C1 segment of cervical spinal cord (tissue), 14 donors: ENCODE results near the gene SRGAP3.

Source experiments
- DNase-seq, 14 donors: peaks; one replicate each; lab custom pipeline; 2025; lab: John Stamatoyannopoulos, UW

Gene SRGAP3

DNA sequence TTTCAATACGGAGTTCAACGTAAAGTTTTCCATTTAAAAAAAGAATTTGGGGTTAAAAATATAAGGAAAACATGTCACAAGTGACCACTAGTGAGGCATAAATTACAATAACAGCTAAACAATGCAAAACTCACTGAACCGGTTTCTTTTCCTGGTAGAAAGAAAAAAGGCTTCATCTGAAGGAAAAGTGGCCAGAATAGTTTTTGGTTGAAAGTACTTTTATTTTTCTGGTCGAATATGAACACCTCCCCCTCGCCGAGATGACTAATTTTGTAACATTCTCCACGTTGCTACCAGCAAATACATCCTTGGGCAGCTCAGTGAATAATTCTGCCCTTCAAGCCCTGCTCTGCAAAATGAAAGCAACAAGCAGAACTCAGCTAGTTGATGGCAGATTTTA is 3.9 kb upstream of the SRGAP3 start:
- DNase-seq, result no peak

DNA sequence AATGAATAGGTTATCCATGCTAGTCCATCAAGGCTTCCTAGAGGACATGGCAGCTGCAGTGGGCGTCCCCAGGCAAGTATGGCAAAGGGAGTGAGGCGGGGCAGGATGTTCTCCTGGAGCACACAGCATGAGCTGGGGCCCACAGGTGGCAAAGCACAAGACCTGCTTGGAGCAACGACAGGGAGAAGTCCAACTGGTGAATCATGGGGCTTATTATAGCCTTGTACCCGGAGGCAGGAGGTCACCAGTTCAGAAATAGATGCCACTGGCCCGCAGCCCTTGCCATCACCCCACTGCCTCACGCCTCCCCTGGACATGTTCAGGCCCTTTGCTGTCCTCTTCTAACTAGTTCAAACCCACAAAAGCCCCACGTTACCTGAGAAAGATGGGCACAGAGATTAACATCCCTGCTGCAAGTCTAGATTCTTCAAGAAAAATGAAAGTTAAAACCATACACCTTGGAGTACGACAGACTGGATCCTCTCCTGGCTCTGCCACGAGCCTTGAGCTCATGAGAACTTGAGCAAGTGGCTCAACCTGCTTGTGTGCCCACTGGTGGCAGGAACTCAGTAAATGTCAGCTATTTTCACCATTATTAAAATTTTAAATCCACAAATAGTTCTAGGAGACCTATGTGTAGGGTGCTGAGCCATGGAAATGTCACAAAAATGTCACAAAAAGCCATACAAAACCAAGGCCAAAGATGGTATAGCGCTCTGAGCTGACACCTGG is 1.8 kb upstream of the SRGAP3 start:
- peak in 1 of 14 donors; percentile 55 for DNase-seq

DNA sequence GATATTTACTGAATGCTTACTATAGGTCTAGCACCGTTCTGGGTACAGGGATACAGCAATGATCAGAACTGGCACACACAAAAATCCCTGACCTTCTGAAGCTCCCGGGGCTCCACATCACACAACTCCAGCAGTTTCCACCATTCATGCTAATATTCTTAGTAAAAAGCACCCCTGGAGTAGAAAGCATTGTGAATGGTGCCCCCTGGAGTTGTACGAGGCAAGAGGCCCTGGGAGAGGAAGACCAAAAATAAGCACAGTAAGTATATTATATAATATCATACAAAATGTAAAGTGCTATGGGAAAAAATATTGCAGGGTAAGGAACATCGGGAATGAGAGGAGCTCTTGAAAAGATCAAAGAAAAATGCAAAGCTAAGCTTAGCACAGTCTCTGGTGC is 790 bp upstream of the SRGAP3 start:
- peak in 2 of 14 donors; percentile 35 to 37 for DNase-seq

DNA sequence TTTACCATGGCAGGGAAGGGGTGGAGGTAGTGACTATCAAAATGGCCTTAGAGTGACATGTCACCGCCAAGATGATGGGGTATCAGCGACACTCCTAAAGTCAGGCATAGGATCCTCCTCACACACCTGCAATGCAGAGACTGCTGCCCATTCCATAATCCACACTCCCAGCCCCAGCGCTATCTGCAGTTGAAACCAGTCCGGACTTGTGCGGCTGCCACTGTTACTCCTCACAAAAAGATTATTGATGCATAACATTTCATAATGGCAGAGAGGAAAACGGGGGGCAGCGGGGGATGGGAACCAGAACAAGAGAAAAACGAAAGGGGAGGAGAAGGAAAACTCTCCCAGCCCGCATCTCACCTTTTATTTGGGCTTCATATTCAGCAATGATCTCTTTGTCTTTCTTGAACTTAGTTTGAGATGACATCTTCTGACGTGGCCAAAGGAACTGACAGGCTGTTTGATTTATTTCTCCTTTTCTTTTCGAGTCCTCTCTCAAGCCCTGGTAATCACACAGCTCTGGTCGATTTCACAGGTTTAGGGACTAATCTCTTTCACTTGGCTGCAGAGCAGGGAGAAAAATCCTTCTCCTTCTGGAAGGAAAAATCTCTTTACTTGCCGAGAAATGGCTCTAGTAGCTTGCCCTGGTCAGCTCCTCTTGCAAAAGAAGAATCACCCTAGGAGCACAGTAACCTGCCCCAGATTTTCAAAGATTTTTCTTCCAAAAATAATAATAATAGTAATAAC is 749 bp downstream of the SRGAP3 start:
- DNase-seq, result peak in 7 of 14 donors; percentile 19 to 71 (median 37)

DNA sequence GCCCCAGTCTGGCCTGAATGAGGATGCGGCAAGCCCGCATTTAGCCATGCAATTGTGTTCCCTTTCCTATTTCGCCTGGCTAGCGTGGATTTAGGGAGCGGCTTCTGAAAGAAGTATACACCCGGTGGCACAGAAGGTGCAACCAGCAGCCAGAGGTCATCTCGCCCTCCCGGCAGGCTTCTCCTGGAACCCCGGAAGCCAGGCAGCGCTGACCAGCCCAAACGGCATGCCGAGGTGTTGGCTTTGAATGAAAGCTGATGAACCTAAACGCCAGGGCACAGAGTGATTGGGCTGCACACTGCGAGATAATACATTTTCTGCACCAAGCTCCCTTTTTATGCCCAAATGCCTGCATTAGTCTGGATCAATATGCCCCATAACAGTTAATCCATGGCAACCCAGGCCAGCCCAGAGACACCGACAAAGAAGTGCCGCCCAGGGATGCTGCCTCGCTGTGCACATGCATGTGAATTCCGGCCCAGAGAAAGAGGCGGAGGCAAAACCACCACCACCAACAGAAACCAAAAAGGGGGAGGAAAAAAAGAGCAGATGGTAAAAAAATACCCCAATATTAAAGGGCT is 1.4 kb downstream of the SRGAP3 start:
- DNase-seq, result peak in 4 of 14 donors; percentile 35 to 71 (median 57)

DNA sequence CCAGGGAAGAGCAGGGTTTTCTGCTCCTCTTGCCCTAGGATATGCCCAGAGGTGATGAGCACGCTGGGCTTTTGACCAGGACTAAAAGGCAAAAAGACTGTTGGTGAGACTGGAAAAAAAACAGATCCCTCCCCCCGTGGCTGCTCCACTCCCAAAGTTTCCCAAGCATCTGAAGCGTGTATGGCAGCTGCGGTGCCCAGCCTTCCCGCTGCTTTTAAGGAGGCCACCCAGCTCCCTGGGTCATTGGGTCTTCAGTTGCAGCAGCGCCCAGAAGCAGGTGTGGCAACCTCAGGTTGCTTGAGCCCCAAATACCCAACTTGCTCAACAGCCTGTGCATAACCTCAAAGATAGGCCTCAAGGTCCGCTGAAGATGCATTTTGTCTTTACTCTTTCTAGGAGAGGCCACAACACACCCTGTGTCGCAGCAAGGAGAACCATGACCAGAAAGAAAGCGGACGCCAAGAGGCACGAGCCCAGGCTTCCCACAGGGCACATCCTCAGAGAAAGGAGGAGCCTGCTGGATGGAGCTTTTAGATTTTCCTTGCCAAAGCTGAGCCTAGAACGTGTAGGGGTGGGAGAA is 2.0 kb downstream of the SRGAP3 start:
- DNase-seq, result peak in 5 of 14 donors; percentile 34 to 78 (median 57)

DNA sequence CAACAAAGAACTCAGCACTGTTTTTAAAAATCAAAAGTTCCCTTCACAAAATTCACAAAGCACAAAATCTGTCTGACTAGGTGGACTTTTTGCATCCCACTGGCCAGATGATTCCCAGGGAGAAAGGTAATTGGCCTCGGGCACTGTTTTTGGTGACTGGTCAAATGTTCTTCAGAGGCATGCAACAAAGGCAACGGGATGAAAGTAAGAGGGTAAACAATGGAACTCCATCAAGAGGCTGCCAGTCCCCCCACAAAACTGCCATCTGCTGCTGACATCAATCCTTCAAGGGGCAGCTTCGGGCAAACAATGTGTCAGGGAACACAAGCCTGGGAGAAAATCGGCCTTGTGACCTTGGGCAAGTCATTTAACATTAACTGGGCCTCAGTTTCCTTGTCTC is 3.3 kb downstream of the SRGAP3 start:
- DNase-seq, result no peak

DNA sequence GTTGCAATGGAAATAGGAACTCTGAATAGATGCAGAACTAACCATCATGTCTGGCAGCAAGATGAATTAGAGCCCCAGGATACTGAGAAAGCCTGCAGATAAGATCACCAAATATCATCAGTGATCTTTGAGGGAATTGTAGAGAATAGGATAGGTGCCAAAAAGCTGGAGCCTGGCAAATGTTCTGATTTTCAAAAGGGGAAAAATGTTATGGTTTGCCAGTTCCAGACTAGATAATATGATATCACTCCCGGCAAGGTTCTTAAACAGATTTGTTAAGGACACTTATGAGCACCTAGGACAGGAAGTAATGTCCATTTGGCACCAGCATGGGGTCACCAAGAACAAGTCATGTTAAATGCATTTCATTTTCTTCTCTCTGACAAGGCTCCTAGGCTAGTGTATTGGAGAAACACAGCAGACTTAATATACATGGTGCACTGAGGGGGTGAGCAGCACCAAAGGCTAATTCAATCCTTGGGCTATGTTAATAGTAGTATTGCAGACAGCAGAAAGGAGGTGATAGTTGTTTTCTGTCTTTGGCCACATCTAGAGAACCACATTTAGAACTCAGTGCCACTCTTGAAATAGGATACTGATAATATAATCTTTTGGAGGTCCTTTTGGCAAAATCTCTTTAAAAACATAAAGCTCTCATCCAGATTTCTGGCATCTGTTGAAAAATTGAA is 4.8 kb downstream of the SRGAP3 start:
- DNase-seq, result no peak

DNA sequence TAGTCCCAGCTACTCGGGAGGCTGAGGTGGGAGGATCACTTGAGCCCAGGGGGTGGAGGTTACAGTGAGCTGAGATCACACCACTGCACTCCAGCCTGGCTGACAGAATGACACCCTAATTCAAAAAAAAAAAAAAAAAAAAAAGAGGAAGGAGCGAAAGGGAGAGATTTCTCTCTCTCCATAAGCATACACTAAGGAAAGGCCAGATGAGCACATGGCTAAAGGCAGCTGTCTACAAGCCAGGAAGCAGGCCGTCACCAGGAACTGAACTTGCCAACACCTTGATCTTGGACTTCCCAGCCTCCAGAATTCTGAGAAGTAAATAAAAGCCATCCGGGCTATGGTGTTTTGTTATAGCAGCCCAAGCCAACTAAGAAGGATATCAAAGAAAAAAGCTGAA is 7.5 kb downstream of the SRGAP3 start:
- no peak for DNase-seq

DNA sequence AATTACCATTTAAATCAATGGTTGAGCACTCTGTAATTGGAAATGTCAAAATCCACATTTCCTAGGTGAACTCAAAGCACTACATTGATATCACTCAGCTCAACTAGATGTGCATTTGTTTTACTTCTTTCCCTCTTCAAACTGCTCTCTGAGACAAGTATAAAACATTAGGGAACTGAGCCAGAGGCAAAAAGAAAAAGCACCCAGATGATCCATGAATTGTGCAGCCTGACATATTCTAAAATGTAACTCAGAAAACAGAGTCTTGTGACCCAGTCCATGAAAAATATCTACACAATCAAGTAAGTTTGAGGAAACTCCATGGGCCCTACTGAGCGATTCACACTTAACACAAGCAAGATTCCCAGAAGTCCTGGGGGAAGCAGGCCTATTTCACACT is 9.8 kb downstream of the SRGAP3 start:
- DNase-seq, result no peak

DNA sequence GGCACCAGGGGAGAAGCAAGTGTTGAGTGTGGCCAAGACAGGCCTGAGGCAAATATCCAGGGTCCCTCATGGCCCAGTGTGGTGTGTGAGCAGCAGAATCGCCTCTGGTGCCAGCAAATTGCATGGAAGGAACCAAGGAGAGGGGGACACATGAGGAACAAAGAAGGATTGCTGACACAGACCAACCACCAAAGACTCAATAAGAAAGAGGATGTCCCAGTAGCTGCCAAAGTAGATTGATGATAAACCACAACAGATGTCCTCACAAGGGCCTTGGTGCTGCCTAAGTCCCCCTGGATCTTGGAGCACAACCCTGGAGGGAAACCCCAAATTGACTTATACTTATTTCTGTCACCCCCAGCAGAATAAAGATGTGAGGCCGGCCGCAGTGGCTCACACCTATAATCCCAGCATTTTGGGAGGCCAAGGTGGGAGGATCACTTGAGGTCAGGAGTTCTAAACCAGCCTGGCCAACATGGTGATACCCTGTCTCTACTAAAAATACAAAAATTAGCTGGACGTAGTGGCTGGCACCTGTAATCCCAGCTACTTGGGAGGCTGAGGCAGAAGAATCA is 10.6 kb downstream of the SRGAP3 start:
- DNase-seq, result no peak

DNA sequence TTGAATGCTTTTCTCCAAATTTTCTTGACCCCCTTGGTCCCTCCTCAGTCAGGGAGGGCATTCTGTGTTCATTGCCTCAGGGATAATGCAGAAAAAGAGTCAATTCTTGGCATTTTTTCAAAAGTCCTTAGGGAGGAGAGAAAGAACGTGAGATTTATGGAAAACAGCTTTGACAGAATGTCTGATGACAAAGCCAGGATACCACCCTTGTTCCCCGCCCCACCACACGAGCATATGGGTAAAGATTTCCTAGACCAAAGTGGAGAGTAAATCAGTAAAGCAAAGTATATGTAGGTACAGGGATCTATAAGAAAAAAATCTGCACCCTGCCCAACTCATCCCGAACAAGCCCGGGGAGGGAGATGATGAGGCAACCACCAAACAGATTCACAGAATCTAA is 11.2 kb downstream of the SRGAP3 start:
- DNase-seq, result no peak

DNA sequence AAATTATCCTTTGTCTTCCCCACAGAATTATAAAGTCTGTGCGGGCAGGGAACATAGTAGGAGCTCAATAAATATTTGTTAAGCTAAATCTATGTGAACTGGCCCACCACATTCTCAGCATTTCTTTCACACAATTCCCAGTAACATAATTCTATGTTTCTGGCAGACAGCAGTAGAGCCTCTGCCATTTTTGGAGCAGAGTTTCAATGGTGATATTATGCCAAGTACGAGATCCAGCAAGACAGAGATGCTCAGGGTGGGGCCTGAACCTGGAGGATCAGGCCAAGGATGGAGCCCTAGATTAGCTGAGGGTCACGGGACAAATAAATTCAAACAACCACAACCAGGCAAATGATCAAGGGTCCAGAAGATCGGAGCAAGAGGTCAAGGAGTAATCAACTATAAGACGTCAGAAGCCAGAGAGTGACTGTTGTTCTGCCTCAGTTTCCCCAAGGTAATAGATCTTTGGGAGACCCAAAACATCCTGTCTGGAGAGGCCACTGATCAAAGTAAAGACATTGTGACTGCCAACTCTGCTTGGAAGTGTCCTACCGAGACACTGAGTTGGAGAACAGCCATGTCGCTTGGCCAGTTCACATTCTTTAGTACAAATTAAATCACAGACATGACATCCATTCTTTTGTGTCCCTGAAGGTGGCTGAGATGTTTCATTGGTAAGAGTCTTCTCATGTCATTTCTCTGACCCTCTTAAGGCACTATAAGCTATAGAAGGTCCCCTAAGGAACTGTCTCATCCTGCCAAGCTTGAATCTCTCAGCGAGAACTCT is 15.4 kb downstream of the SRGAP3 start:
- no peak for DNase-seq

DNA sequence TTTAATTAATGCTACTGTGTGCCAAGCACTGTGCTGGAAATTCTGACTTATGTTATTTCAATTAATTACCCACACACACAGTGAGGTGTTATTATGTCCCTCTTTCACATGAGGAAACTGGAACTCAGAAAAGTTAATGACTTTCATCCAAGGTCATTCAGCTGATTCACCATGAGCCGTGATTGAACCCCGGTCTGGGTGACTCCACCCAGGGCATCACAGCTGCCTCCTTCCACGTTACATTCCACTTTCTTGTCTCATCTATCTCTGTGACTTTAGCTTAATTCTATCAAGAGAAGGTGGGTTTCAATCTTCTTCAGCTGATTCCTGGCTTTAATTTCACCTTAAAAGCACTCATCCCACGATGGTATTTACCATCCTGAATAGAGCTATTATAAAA is 16.3 kb downstream of the SRGAP3 start:
- DNase-seq, result no peak

DNA sequence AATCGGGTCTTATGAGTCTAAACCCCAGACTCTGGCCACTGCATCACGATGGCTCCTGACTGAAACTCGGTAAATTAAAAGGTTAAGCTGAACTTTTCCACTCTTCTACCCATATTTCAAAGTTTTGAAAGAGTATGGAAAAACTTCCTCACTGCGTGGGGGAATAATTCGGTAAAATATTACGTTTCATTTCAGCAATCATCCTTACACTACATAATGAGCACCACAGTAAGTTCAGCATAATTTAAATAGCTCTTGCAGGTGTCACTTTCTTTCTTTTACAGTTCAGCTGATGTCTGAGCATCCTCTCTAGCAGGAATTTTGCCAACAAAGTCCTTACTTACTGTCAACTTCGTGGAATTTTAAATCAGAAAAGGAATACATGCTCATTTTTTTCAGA is 17.5 kb downstream of the SRGAP3 start:
- DNase-seq, result no peak

DNA sequence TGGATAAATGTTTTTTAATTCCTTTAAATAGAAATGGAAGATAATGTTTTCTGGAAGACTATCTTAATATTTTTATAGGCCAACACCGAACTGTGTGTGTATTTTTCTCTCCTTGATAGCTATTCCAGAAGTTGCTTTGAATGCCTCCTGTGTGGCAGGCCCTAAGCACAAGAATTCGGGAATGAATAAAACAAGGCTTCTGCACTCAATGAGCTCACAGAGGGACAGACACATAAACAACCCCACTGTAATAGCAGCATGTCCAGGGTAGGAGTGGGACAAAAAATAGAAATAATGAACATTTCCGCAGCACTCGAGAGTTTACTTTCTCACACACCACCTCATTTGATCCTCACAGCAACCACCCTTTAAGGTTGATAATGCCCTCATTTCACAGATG is 18.0 kb downstream of the SRGAP3 start:
- no peak for DNase-seq

DNA sequence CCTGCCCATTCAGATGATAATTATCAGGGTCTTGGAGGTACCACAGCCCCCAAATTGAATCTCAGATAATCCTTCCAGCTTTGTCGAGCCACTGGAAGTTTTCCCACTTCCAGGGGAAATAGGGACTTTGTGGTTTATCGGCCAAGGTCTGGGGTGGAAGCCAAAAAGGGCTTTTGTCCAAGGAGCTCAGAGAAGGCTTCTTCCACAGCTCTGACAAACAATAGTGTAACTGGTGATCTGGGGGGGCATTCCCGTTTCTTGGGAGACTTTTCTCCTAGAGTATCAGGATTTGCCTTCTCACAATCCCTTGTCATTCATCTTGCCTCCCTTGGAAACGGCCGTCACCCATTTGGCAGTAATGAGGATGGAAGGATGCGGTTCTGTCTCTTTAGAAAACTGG is 18.4 kb downstream of the SRGAP3 start:
- peak in 4 of 14 donors; percentile 17 to 55 (median 33) for DNase-seq

DNA sequence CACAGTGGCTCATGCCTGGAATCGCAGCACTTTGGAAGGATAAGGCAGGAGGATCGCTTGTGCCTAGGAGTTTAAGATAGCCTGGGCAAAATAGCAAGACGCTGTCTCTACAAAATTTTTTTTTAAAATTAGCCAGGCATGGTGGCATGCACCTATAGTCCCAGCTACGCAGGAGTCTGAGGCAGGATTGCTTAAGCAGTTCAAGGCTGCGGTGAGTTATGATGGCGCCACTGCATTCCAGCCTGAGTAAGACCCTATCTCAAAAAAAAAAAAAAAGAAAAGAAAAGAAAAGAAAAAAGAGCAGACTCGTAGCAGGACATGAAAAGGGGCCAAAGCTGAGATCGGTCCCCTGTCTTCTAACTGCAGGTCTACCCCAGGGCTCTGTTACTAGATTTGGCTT is 18.9 kb downstream of the SRGAP3 start:
- DNase-seq, result no peak

DNA sequence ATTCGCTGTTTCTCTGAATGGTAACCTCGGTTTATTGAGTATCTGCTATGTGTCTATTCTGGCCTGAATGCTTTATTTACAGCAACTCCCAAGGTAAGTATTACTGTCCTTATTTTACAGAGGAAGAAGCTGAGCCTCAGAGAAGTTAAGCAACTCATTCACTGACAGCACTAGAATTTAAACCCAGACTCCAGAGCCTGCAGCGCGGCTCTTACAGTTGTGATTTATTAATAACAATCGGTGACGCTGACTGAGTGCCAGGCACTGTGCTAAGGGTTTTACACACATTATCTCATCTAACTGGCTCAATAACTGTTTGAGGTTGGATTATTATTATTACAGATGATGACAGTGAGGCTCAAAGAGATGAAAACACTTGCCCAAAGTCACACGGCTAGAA is 19.6 kb downstream of the SRGAP3 start:
- DNase-seq, result no peak

DNA sequence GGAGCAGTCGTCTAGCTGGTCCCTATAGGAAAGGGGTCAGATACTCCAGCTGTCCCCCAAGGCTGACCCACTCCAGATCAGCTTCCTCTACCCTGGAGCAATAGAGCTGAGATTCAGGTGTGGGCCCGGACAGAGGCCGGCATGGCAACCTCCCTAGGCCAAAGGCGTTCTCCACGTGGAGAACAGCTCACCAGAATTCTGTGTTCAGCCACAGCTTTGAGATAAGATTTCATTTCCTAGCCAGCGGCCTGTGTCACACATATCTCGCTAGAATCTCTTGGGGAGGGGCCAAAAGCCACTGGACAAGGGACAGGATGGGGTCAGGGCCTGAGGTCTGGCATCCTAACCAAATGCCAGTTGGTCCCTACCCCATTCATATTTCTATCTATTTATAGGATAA is 20.1 kb downstream of the SRGAP3 start:
- DNase-seq, result no peak

DNA sequence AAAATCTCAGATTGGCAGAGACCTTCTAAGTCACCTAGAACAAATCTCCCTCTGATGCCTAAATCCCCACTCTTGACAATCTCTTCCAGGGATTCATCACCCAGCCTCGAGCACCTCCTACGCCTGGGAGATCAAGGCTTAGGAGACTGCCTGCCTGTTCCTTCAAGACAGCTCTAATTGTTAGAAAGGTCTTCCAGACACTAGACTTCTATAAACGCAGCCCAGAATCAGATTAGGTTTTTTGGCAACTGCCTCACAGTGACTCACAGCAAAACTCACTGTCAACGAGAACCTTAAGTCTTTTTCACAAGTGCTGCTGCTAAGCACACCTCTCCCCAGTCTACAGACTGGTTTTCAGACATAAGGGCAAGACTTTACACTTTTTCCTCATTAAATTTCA is 23.1 kb downstream of the SRGAP3 start:
- no peak for DNase-seq
